ENCODE measurements around the gene PLB1.
"Not testable (repeated sequence)": the region's sequence is repeated elsewhere in the genome, so short reads cannot be mapped to it uniquely, and the experiment has no call there.

The PLB1 gene

GRCh38 chr2:28656937-28657615 lies 161.2 kb downstream of the PLB1 start:
- H3K27me3 ChIP-seq (ENCODE audit: control insufficient read depth, insufficient read depth, low read length), result no peaks in the 10 kb centered on the region
- H3K9me3 ChIP-seq (ENCODE audit: control insufficient read depth, insufficient read depth, low read length), result no peaks in the 10 kb centered on the region
- no peak overlapping the region for H3K4me3 ChIP-seq (ENCODE audit: low read depth, low read length)
- no peaks in the 10 kb centered on the region for H3K4me1 ChIP-seq (ENCODE audit: control insufficient read depth, insufficient read depth, low read length)
- no peak overlapping the region for H3K9ac ChIP-seq (ENCODE audit: low read depth, low read length)
- no peaks in the 10 kb centered on the region for H3K36me3 ChIP-seq (ENCODE audit: control insufficient read depth, insufficient read depth, low read length)

GRCh38 chr2:28658369-28658768 lies 162.5 kb downstream of the PLB1 start:
- Histone ChIP-seq H3K36me3 (ENCODE audit: control insufficient read depth, insufficient read depth, low read length) (no peaks in the 10 kb centered on the region), H3K9me3 (ENCODE audit: control insufficient read depth, insufficient read depth, low read length) (no peaks in the 10 kb centered on the region), H3K27me3 (ENCODE audit: control insufficient read depth, insufficient read depth, low read length) (no peaks in the 10 kb centered on the region), H3K4me1 (ENCODE audit: control insufficient read depth, insufficient read depth, low read length) (no peaks in the 10 kb centered on the region), H3K9ac (ENCODE audit: low read depth, low read length) (no peak overlapping the region), H3K4me3 (ENCODE audit: low read depth, low read length) (no peak overlapping the region)

- H3K4me1 ChIP-seq (ENCODE audit: control insufficient read depth, insufficient read depth, low read length), result no peaks in the 10 kb centered on the region
- no peaks in the 10 kb centered on the region for H3K9me3 ChIP-seq (ENCODE audit: control insufficient read depth, insufficient read depth, low read length)
- H3K4me3 ChIP-seq (ENCODE audit: low read depth, low read length), result no peak overlapping the region
- H3K27me3 ChIP-seq (ENCODE audit: control insufficient read depth, insufficient read depth, low read length), result no peaks in the 10 kb centered on the region
- H3K36me3 ChIP-seq (ENCODE audit: control insufficient read depth, insufficient read depth, low read length), result no peaks in the 10 kb centered on the region
- no peak overlapping the region for H3K9ac ChIP-seq (ENCODE audit: low read depth, low read length)
These were observed 163.3 kb downstream of the PLB1 start for GRCh38 chr2:28659127-28659526.

- Histone ChIP-seq H3K36me3 (ENCODE audit: control insufficient read depth, insufficient read depth, low read length) (no peaks in the 10 kb centered on the region), H3K9me3 (ENCODE audit: control insufficient read depth, insufficient read depth, low read length) (no peaks in the 10 kb centered on the region), H3K27me3 (ENCODE audit: control insufficient read depth, insufficient read depth, low read length) (no peaks in the 10 kb centered on the region), H3K9ac (ENCODE audit: low read depth, low read length) (no peak overlapping the region), H3K4me3 (ENCODE audit: low read depth, low read length) (no peak overlapping the region), H3K4me1 (ENCODE audit: control insufficient read depth, insufficient read depth, low read length) (no peaks in the 10 kb centered on the region)
These were observed 165.7 kb downstream of the PLB1 start for GRCh38 chr2:28661589-28662001.

GRCh38 chr2:28662044-28662443 lies 166.2 kb downstream of the PLB1 start:
- H3K9me3 ChIP-seq (ENCODE audit: control insufficient read depth, insufficient read depth, low read length), result no peaks in the 10 kb centered on the region
- no peak overlapping the region for H3K9ac ChIP-seq (ENCODE audit: low read depth, low read length)
- H3K27me3 ChIP-seq (ENCODE audit: control insufficient read depth, insufficient read depth, low read length), result no peaks in the 10 kb centered on the region
- H3K4me3 ChIP-seq (ENCODE audit: low read depth, low read length), result no peak overlapping the region
- no peaks in the 10 kb centered on the region for H3K4me1 ChIP-seq (ENCODE audit: control insufficient read depth, insufficient read depth, low read length)
- H3K36me3 ChIP-seq (ENCODE audit: control insufficient read depth, insufficient read depth, low read length), result no peaks in the 10 kb centered on the region

GRCh38 chr2:28662468-28663181 lies 166.8 kb downstream of the PLB1 start:
- Histone ChIP-seq H3K4me1 (ENCODE audit: control insufficient read depth, insufficient read depth, low read length) (no peaks in the 10 kb centered on the region), H3K9ac (ENCODE audit: low read depth, low read length) (no peak overlapping the region), H3K9me3 (ENCODE audit: control insufficient read depth, insufficient read depth, low read length) (no peaks in the 10 kb centered on the region), H3K27me3 (ENCODE audit: control insufficient read depth, insufficient read depth, low read length) (no peaks in the 10 kb centered on the region), H3K4me3 (ENCODE audit: low read depth, low read length) (no peak overlapping the region), H3K36me3 (ENCODE audit: control insufficient read depth, insufficient read depth, low read length) (no peaks in the 10 kb centered on the region)

GRCh38 chr2:28663359-28663758 lies 167.5 kb downstream of the PLB1 start:
- H3K36me3 ChIP-seq (ENCODE audit: control insufficient read depth, insufficient read depth, low read length), result no peaks in the 10 kb centered on the region
- H3K4me1 ChIP-seq (ENCODE audit: control insufficient read depth, insufficient read depth, low read length), result no peaks in the 10 kb centered on the region
- H3K4me3 ChIP-seq (ENCODE audit: low read depth, low read length), result no peak overlapping the region
- H3K27me3 ChIP-seq (ENCODE audit: control insufficient read depth, insufficient read depth, low read length), result no peaks in the 10 kb centered on the region
- no peaks in the 10 kb centered on the region for H3K9me3 ChIP-seq (ENCODE audit: control insufficient read depth, insufficient read depth, low read length)
- no peak overlapping the region for H3K9ac ChIP-seq (ENCODE audit: low read depth, low read length)

GRCh38 chr2:28664120-28664842 lies 168.4 kb downstream of the PLB1 start:
- H3K4me1 ChIP-seq (ENCODE audit: control insufficient read depth, insufficient read depth, low read length), result no peaks in the 10 kb centered on the region
- no peak overlapping the region for H3K9ac ChIP-seq (ENCODE audit: low read depth, low read length)
- H3K9me3 ChIP-seq (ENCODE audit: control insufficient read depth, insufficient read depth, low read length), result no peaks in the 10 kb centered on the region
- H3K27me3 ChIP-seq (ENCODE audit: control insufficient read depth, insufficient read depth, low read length), result no peaks in the 10 kb centered on the region
- H3K36me3 ChIP-seq (ENCODE audit: control insufficient read depth, insufficient read depth, low read length), result no peaks in the 10 kb centered on the region
- H3K4me3 ChIP-seq (ENCODE audit: low read depth, low read length), result no peak overlapping the region

- H3K36me3 ChIP-seq (ENCODE audit: control insufficient read depth, insufficient read depth, low read length), result no peaks in the 10 kb centered on the region
- H3K4me3 ChIP-seq (ENCODE audit: low read depth, low read length), result no peak overlapping the region
- H3K9me3 ChIP-seq (ENCODE audit: control insufficient read depth, insufficient read depth, low read length), result no peaks in the 10 kb centered on the region
- no peaks in the 10 kb centered on the region for H3K27me3 ChIP-seq (ENCODE audit: control insufficient read depth, insufficient read depth, low read length)
- no peaks in the 10 kb centered on the region for H3K4me1 ChIP-seq (ENCODE audit: control insufficient read depth, insufficient read depth, low read length)
- no peak overlapping the region for H3K9ac ChIP-seq (ENCODE audit: low read depth, low read length)
These were observed 169.3 kb downstream of the PLB1 start for GRCh38 chr2:28665041-28665704.

- H3K36me3 ChIP-seq (ENCODE audit: control insufficient read depth, insufficient read depth, low read length); H3K4me3 ChIP-seq (ENCODE audit: low read depth, low read length); H3K27me3 ChIP-seq (ENCODE audit: control insufficient read depth, insufficient read depth, low read length); H3K9ac ChIP-seq (ENCODE audit: low read depth, low read length); H3K4me1 ChIP-seq (ENCODE audit: control insufficient read depth, insufficient read depth, low read length); H3K9me3 ChIP-seq (ENCODE audit: control insufficient read depth, insufficient read depth, low read length): not testable (repeated sequence)
These were observed 170.0 kb downstream of the PLB1 start for GRCh38 chr2:28665811-28666377.

- Histone ChIP-seq H3K4me3 (ENCODE audit: low read depth, low read length) (no peak overlapping the region), H3K27me3 (ENCODE audit: control insufficient read depth, insufficient read depth, low read length) (no peaks in the 10 kb centered on the region), H3K4me1 (ENCODE audit: control insufficient read depth, insufficient read depth, low read length) (no peaks in the 10 kb centered on the region), H3K9me3 (ENCODE audit: control insufficient read depth, insufficient read depth, low read length) (no peaks in the 10 kb centered on the region), H3K9ac (ENCODE audit: low read depth, low read length) (no peak overlapping the region), H3K36me3 (ENCODE audit: control insufficient read depth, insufficient read depth, low read length) (no peaks in the 10 kb centered on the region)
These were observed 170.8 kb downstream of the PLB1 start for GRCh38 chr2:28666496-28667184.
